ENCODE measurements around the gene INHBE. TPM values are rescaled to one million over a fixed set of nuclear protein-coding genes. Genes with fewer than 3 reads are reported as not detected.

The INHBE gene
- total RNA-seq, 6 experiments from 2014 or later, result 0.12 to 0.34 (median 0.18) TPM; not detected in 1

- no peaks in the 10 kb centered on the region; the same call in 1 of the 2 replicates for H3K36me3 Mint-ChIP-seq (ENCODE audit: low read depth)
- TF ChIP-seq CTCF (IDR thresholded peaks at IDR 0.05), result no peak
- peaks cover 26% of the 10 kb centered on the region for H3K4me1 Mint-ChIP-seq (ENCODE audit: low read depth)
- H3K27me3 Mint-ChIP-seq (ENCODE audit: insufficient read depth), result peaks cover 45% of the 10 kb centered on the region
- H3K9me3 Mint-ChIP-seq, result no peaks in the 10 kb centered on the region
- peak overlapping the region; percentile 55 for H3K4me3 Mint-ChIP-seq
- no peak for DNase-seq
- no peak overlapping the region for H3K27ac Mint-ChIP-seq
Measured at GRCh38 chr12:57475271-57476161, 20.4 kb downstream of the INHBE start.

DNA sequence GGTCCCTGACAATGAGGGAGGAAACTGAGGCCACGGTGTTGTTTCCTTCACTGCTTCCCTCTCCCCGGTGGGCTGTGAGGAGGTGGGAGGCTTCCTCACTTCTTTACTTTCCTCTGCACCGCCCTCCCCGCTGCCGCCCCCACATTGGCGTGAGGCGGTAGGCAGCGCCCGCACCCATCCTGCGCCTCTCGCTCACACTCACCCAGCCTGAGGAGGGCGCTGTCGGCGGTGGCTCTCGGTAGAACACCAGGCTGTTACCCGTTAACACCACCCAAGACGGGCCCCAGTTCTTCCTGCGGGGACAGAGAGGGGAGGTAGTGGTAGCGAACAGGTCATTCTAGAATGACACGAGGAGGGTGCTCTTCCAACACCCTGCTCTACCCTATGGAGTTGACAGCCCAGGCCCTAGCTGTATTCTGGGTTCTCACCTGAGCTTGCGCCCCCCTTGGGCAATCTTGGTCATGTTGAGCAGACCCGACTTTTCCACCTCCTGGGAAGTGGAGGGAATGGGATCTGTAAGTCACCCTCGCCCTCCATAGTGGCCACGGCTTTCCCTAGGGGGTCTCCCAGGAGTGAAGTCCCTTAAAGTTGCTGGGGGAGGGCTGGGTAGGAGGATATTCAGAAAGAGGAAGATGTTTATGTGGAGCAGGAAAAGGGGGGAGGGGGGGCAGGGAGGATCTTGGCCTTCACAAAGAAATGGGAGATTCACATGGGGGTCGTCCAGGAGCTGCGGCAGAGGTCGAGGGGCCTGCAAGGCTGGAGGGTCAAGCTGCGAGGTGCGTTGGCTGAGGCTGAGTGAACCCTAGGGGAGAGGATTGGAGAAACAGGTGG is 21.3 kb downstream of the INHBE start:
- no peak for DNase-seq
- Mint-ChIP-seq H3K9me3 (no peaks in the 10 kb centered on the region), H3K36me3 (ENCODE audit: low read depth) (no peaks in the 10 kb centered on the region; the same call in 1 of the 2 replicates), H3K4me1 (ENCODE audit: low read depth) (peaks cover 26% of the 10 kb centered on the region), H3K27me3 (ENCODE audit: insufficient read depth) (peaks cover 50% of the 10 kb centered on the region), H3K27ac (no peak overlapping the region), H3K4me3 (no peak overlapping the region)
- peak; percentile 56 for TF ChIP-seq CTCF (IDR thresholded peaks at IDR 0.05)

DNA sequence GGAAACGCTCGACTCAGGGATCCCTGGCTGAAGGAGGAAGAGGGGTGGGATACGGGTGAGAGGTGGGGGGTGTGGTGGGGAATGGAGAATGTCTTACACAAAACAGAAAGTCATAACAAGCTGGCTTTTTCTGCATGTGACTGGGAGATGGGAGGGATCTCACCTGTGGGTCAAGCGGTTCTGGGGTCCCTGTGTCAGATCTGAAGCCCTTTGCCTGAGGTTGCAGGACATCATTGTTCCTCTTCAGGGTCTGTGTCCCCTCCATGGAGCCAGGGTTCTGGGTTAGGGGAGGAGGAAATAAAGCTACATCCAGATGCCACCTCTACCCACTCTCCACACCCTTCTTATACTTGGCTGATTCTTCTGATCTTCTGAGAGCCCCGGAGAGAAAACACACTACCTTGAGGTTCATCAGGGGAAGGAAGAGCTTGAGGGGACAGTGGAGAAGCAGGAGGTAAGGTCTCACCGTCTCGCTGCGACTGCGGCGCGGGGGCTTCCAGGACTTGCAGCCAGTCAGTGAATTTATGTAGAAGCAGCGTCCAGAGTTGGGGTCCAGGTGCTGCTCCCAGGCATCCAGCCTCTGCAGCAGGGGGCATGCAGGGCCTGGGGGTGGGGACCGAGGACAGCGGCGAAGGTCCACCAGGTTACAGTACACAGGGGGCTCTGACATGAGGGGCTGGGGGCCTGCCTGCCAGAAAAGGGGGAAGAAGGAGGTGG is 22.0 kb downstream of the INHBE start:
- DNase-seq, result no peak
- TF ChIP-seq CTCF (IDR thresholded peaks at IDR 0.05), result no peak
- Mint-ChIP-seq H3K27me3 (ENCODE audit: insufficient read depth) (peaks cover 46% of the 10 kb centered on the region), H3K4me1 (ENCODE audit: low read depth) (peaks cover 26% of the 10 kb centered on the region), H3K36me3 (ENCODE audit: low read depth) (no peaks in the 10 kb centered on the region; the same call in 1 of the 2 replicates), H3K4me3 (no peak overlapping the region), H3K9me3 (no peaks in the 10 kb centered on the region), H3K27ac (no peak overlapping the region)

DNA sequence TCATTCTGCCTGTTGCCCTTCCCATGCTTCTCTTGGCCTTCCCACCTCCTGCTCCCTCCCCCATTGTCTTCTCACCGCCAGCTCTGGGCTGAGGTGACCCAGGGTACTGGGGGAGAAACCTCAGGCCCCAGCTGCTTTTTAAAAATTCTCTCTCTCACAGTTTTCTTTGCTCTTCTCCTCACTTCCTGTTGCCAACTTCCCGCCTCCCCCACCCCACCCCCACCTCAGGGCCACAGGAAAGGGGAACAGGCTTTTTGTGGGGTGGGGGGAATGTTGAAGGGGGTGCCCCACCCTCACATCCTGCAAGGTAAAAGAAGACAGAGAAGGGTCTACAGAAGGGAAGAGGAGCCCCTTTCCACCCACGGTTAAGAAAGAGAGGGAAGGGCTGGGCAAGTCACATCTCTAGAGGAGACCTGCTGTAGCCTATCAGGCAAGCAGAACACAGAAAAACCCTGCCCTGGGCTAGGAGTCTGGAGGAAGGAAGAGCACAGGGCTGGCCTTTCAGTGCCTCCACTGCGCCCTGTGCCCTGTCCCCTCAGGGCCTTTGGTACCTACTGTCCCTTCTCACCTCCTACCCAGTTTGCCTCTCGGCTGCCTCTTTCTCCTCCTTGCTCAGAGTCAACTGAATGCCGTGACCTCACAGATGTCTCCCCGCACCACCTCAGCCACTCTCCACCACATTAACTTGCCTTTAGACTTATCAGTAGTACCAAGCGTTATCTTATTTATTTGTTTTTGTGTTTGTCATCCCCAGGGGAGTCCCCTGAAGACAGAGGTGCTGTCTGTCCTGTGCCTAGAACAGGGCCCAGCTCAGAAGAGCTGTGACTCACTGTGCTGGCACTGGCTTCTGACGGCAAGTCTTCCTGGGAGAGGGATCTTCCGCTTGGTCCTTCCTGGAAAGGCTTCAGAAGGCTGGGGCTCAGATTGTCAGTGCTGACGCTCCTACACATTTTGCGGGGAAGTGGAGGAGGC is 22.9 kb downstream of the INHBE start:
- no peak for DNase-seq
- Mint-ChIP-seq H3K36me3 (ENCODE audit: low read depth) (no peaks in the 10 kb centered on the region; the same call in 1 of the 2 replicates), H3K4me1 (ENCODE audit: low read depth) (peaks cover 28% of the 10 kb centered on the region), H3K9me3 (no peaks in the 10 kb centered on the region), H3K27me3 (ENCODE audit: insufficient read depth) (peaks cover 39% of the 10 kb centered on the region), H3K4me3 (no peak overlapping the region), H3K27ac (peak overlapping the region; percentile 5; the same call in 1 of the 2 replicates)
- TF ChIP-seq CTCF (IDR thresholded peaks at IDR 0.05), result no peak

Data from HFFc6 (cell line).